ENCODE measurements around the gene BRME1.

- TF ChIP-seq, protein P1, sequence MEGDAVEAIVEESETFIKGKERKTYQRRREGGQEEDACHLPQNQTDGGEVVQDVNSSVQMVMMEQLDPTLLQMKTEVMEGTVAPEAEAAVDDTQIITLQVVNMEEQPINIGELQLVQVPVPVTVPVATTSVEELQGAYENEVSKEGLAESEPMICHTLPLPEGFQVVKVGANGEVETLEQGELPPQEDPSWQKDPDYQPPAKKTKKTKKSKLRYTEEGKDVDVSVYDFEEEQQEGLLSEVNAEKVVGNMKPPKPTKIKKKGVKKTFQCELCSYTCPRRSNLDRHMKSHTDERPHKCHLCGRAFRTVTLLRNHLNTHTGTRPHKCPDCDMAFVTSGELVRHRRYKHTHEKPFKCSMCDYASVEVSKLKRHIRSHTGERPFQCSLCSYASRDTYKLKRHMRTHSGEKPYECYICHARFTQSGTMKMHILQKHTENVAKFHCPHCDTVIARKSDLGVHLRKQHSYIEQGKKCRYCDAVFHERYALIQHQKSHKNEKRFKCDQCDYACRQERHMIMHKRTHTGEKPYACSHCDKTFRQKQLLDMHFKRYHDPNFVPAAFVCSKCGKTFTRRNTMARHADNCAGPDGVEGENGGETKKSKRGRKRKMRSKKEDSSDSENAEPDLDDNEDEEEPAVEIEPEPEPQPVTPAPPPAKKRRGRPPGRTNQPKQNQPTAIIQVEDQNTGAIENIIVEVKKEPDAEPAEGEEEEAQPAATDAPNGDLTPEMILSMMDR (IDR thresholded peaks at IDR 0.05) = no peak
- TF ChIP-seq POLR2A (IDR thresholded peaks at IDR 0.05) = no peak
Observed at GRCh38 chr19:13869281-13869680, 36.6 kb downstream of the BRME1 start.

All from Peyer's patch (tissue), 4 donors.